RWPE2 (cell line): Measurements from ENCODE around the gene SV2C.
"Not testable (repeated sequence)": the region's sequence is repeated elsewhere in the genome, so short reads cannot be mapped to it uniquely, and the experiment has no call there.

Source experiments
- ATAC-seq: fragments of 200-7000 bp; cut with Tn5 transposase; 3 replicates; pipeline ENCODE4 v1.9.1; 2021; ENCODE audit warnings: low read depth
- DNase-seq: peaks from one replicate; pipeline ENCODE4 v3.0.0-alpha.2; 2020; ENCODE audit warnings: low spot score
- H3K27ac ChIP-seq: fragments of 450-650 bp; 2 replicates; pipeline ENCODE4 v1.5.1; 2017; ENCODE audit warnings: mild to moderate bottlenecking; ENCODE audit not compliant: poor library complexity, severe bottlenecking
- H3K27me3 ChIP-seq: fragments of 250-450 bp; sonication (Bioruptor Pico); 2 replicates; pipeline ENCODE4 v1.5.1; 2021; ENCODE audit warnings: mild to moderate bottlenecking, moderate library complexity; ENCODE audit not compliant: insufficient read depth, poor library complexity, severe bottlenecking
- H3K36me3 ChIP-seq: fragments of 250-450 bp; sonication (Bioruptor Pico); 2 replicates; pipeline ENCODE4 v1.5.1; 2020; ENCODE audit warnings: low read depth, mild to moderate bottlenecking, moderate library complexity
- H3K4me1 ChIP-seq: fragments of 250-450 bp; sonication (Bioruptor Pico); 2 replicates; pipeline ENCODE4 v1.5.1; 2021; ENCODE audit warnings: mild to moderate bottlenecking, moderate library complexity; ENCODE audit not compliant: insufficient read depth, poor library complexity, severe bottlenecking
- H3K4me3 ChIP-seq: fragments of 250-450 bp; sonication (Bioruptor Pico); 2 replicates; pipeline ENCODE4 v1.5.1; 2021; ENCODE audit warnings: mild to moderate bottlenecking, moderate library complexity; ENCODE audit not compliant: severe bottlenecking
- H3K9me3 ChIP-seq: fragments of 250-450 bp; sonication (Bioruptor Pico); 2 replicates; pipeline ENCODE4 v1.5.1; 2021; ENCODE audit warnings: mild to moderate bottlenecking, moderate library complexity; ENCODE audit not compliant: severe bottlenecking
- TF ChIP-seq, protein P1 (sequence below): fragments of 450-650 bp; IDR thresholded peaks from one replicate; pipeline ENCODE4 v1.5.1; 2017; ENCODE audit warnings: mild to moderate bottlenecking, moderate library complexity; ENCODE audit not compliant: poor library complexity, severe bottlenecking

The SV2C gene

GRCh38 chr5:76367623-76368371 lies 284.6 kb downstream of the SV2C start:
- TF ChIP-seq, protein P1, sequence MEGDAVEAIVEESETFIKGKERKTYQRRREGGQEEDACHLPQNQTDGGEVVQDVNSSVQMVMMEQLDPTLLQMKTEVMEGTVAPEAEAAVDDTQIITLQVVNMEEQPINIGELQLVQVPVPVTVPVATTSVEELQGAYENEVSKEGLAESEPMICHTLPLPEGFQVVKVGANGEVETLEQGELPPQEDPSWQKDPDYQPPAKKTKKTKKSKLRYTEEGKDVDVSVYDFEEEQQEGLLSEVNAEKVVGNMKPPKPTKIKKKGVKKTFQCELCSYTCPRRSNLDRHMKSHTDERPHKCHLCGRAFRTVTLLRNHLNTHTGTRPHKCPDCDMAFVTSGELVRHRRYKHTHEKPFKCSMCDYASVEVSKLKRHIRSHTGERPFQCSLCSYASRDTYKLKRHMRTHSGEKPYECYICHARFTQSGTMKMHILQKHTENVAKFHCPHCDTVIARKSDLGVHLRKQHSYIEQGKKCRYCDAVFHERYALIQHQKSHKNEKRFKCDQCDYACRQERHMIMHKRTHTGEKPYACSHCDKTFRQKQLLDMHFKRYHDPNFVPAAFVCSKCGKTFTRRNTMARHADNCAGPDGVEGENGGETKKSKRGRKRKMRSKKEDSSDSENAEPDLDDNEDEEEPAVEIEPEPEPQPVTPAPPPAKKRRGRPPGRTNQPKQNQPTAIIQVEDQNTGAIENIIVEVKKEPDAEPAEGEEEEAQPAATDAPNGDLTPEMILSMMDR: no peak

DNA sequence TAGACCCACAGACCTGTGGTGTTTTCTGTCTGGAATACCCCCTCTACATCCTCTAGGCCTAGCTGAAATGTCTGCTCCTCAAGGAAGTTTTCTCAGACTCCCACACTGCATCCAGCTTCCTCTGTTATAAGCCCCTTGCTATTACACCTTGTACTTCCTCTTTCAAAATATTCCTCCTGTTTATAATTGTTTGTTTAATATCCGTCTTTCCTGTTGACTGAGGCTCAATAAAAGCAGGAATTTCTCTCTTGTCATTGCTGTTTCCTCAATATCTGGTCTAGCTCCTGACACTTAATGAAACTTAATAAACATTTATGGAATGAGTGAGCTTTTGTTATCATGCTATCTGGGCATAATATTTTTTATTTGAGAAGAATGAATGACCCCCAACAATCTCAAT lies 285.8 kb downstream of the SV2C start:
- DNase-seq (no peak), ATAC-seq (no peak)
- TF ChIP-seq, protein P1: no peak
- no peak overlapping the region for H3K4me3 ChIP-seq
- no peaks in the 10 kb centered on the region for H3K36me3 ChIP-seq
- no peaks in the 10 kb centered on the region for H3K9me3 ChIP-seq
- H3K27ac ChIP-seq: no peak overlapping the region
- H3K4me1 ChIP-seq: peaks cover 13% of the 10 kb centered on the region
- no peaks in the 10 kb centered on the region for H3K27me3 ChIP-seq

More at GRCh38 chr5:76367623-76368371, 284.6 kb downstream of the SV2C start:
- DNase-seq (no peak), ATAC-seq (peak; percentile 8; the same call in 1 of the 3 replicates)
- Histone ChIP-seq H3K27ac (no peak overlapping the region), H3K27me3 (no peaks in the 10 kb centered on the region), H3K36me3 (no peaks in the 10 kb centered on the region), H3K9me3 (no peaks in the 10 kb centered on the region), H3K4me1 (peaks cover 10% of the 10 kb centered on the region), H3K4me3 (no peak overlapping the region)

DNA sequence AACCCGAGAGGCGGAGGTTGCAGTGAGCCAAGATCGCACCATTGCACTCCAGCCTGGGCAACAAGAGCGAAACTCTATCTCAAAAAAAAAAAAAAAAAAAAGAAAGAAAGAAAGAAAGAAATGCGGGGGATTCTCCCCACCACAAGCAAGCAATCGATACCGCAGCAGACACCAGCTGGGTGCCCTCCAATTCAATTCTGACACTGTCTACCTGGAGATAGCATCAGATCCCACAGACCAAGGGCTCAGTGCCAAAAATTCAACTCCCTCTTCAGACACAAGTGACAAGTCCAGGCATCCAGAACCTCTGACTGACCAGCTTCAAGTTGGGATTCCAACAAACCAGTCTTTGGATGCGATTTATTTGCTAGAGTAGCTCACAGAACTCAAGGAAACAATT lies 286.5 kb downstream of the SV2C start:
- H3K4me3 ChIP-seq, H3K36me3 ChIP-seq, ATAC-seq, H3K27me3 ChIP-seq, DNase-seq, H3K9me3 ChIP-seq, H3K27ac ChIP-seq: not testable (repeated sequence)
- peaks cover 13% of the 10 kb centered on the region for H3K4me1 ChIP-seq

DNA sequence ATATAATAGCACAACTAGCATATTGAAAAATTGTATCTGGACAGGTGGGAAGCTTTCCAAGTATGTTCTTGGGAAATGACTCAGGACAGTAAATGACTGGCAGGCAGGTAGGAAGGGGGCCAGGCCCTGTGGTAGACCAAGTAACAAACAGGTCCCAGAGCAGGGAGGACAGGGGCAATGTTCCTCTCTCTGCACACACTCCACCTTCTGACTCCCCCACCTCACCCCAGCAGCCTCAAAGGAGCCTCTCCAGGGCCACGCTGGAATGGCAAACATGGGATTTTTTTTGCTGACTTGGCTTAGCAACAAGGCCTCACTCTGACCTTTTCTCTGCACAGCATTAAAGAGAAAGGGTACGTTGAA lies 288.8 kb downstream of the SV2C start:
- DNase-seq (no peak), ATAC-seq (peak; percentile 49)
- Histone ChIP-seq H3K4me1 (peaks cover 13% of the 10 kb centered on the region), H3K27ac (peak overlapping the region; percentile 40), H3K36me3 (no peaks in the 10 kb centered on the region), H3K27me3 (no peaks in the 10 kb centered on the region), H3K4me3 (no peak overlapping the region), H3K9me3 (no peaks in the 10 kb centered on the region)
- TF ChIP-seq, protein P1: no peak

GRCh38 chr5:76372323-76373054 lies 289.3 kb downstream of the SV2C start:
- Histone ChIP-seq H3K4me3 (no peak overlapping the region), H3K27me3 (no peaks in the 10 kb centered on the region), H3K27ac (peak overlapping the region; percentile 40), H3K36me3 (no peaks in the 10 kb centered on the region), H3K9me3 (no peaks in the 10 kb centered on the region), H3K4me1 (peaks cover 13% of the 10 kb centered on the region)
- TF ChIP-seq, protein P1: no peak
- DNase-seq (peak; percentile 80), ATAC-seq (peak; percentile 97)
